ENCODE measurements around the gene POM121L2. TPM values are rescaled to one million over a fixed set of nuclear protein-coding genes. Genes with fewer than 3 reads are reported as not detected.

Gene POM121L2
- total RNA-seq, 1 donor, result not detected

DNA sequence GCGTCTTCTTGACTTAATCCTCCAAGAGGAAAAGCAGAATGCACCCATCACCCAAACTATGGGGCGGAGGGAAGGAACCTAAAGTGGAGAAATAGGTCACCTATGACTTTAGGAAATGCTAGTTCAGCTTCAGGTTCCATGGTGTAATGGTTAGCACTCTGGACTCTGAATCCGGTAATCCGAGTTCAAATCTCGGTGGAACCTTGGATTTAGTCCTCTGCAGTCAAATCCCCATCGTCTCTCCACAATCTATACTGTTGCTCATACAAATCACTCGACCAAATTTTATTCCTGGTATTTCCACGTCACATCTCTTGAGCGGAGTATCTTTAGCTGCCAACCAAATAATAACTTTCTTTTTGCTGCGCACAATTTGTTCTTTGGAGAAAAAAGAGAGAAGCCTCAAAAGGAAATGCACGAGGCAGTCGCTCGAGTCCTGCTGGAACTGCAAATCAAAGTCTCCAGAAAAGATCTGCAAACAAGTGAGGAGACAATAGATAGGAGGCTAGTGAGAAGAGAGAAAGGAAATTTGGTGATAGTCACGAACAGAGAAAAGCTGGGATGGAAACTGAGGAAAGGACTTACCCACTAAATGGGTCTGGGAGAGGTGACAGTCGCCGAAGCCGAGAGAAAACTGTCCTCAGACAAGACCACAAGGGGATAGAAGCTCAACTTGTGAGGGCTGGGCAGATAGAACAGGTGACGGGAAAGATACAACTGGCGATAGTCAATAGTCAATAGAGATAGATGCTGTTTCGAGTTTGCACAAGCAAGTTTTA lies 16.6 kb downstream of the POM121L2 start:
- DNase-seq (ENCODE audit: low read depth in 2 of 3, low spot score in 2 of 3), result no peak

GRCh38 chr6:27294409-27294808 lies 17.7 kb downstream of the POM121L2 start:
- DNase-seq (ENCODE audit: low read depth in 2 of 3, low spot score in 2 of 3), result no peak

GRCh38 chr6:27293436-27294098 lies 18.5 kb downstream of the POM121L2 start:
- no peak for DNase-seq (ENCODE audit: low read depth in 2 of 3, low spot score in 2 of 3)

DNA sequence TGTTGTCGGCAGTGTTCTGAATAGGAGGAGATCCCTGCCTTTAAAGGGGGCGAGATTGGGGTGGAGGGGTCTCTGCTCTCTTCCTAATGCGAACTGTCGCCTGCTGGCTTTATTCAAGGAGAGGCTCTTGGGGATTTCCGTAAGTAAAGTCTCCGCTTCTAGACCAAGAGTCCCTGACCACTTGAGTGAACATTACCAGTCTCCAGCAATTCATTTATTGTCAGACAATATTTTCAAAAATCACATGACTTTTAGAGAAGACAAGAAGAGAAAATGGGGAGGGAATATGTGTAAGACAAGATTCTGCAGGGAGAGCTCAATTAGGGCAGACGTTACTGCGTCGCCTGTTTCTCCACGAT lies 21.2 kb downstream of the POM121L2 start:
- no peak for DNase-seq (ENCODE audit: low read depth in 2 of 3, low spot score in 2 of 3)

- DNase-seq (ENCODE audit: low read depth in 2 of 3, low spot score in 2 of 3), result no peak
Measured at GRCh38 chr6:27290065-27290849, 21.8 kb downstream of the POM121L2 start.

GRCh38 chr6:27288136-27289044 lies 23.7 kb downstream of the POM121L2 start:
- DNase-seq (ENCODE audit: low read depth in 2 of 3, low spot score in 2 of 3), result no peak

DNA sequence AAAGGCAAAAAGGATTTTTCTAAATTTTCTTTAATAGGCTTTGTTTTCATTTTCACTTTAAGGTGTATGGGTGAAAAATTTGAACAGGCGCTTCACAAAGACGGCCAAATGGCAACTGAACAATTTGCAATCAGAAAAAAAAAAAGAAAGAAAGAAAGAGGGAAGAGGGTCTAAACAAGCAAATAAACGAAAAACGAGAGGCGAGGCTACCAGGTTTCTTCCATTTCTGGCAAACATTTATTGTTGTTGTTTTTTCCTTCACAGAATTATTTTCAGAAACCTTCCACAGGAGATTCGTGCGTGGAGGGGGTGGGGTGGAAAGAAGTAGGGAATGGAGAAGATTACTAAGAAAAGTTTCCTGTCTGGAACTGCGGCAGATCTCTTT lies 24.3 kb downstream of the POM121L2 start:
- DNase-seq (ENCODE audit: low read depth in 2 of 3, low spot score in 2 of 3), result no peak

- DNase-seq (ENCODE audit: low read depth in 2 of 3, low spot score in 2 of 3), result no peak
Measured at GRCh38 chr6:27286141-27286540, 25.9 kb downstream of the POM121L2 start.

GRCh38 chr6:27283279-27283678 lies 28.8 kb downstream of the POM121L2 start:
- DNase-seq (ENCODE audit: low read depth in 2 of 3, low spot score in 2 of 3), result peak in 1 of 3 donors; percentile 24

DNA sequence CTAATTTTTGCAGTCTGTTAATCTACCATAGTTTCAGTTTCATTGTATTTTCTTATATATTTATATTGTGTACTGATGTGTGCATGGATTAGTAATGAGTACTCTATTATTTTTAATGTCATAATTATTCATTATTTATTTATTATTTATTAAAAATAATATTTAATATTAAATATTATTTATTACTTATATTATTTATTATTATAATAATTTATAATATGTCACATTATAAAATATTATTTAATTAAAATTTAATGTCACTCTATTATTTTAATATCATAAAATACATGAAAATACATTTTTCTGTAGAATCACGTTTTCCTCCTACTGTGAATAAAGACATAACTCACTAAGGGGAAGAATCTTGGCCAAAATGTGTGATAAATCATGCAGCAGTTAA lies 30.5 kb downstream of the POM121L2 start:
- no peak for DNase-seq (ENCODE audit: low read depth in 2 of 3, low spot score in 2 of 3)

DNA sequence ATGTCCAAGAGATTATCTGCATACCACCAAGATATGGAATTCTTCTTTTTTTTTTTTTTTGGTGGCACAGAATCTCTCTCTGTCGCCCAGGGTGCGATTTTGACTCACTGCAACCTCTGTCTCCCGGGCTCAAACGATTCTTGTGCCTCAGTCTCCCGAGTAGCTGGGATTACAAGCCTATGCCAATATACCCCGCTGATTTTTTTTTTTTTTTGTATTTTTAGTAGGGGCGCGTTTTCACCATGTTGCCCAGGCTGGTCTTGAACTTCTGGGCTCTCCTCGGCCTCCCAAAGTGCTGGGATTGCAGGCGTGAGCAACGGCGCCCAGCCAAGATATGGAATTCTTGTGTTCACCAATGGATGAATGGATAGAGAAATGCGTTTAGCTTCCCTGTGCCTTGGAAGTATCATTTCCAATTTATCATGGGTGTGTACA lies 31.0 kb downstream of the POM121L2 start:
- no peak for DNase-seq (ENCODE audit: low read depth in 2 of 3, low spot score in 2 of 3)

- DNase-seq (ENCODE audit: low read depth in 2 of 3, low spot score in 2 of 3), result no peak
Measured at GRCh38 chr6:27280540-27281000, 31.5 kb downstream of the POM121L2 start.

DNA sequence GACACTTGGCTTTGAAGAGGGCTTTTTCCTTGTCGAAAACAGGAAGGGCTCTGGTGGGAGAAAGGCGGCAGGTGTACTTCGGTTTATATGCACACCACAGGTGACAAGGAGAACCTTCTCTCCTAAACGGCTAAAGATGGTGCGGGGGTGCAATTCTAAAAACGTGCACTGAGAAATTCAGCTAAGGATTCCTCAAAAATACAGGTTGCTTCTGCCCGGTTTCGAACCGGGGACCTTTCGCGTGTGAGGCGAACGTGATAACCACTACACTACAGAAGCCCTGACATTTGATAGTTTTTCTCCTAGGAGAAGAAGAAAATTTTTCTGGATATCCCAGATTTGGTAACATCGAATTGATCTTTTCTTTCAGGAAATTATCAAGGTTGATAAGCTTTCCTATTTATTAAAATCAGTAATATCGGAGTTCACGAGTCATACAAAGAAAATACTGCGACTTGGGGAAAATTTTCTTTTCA lies 32.0 kb downstream of the POM121L2 start:
- peak in 1 of 3 donors; percentile 63 for DNase-seq (ENCODE audit: low read depth in 2 of 3, low spot score in 2 of 3)

DNA sequence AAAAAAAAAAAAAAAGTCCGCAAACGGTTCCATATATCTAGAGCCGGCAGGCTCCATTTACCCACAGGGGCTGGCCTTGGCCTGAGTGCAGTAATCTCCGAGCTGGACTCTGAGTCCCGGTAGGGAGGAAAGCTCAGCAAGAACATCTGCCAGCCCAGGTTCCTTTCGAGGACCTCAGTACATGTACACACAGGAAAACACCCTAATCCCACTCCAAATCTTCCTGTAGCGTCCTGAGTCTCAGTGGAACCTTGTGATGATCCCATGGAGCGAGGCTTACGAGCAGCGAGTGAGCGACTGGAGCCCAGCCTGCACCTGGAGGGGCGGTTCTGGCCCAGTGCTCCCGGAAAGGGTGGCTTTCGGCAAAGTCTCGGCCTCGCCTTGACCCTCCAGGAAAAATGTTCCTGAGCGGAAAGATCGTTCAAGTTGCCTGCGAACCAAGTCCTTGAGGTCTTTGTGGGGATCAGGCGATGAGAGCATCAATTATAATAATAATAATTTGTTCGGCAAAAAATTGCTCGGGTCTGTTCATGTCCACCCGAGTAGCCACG lies 32.5 kb downstream of the POM121L2 start:
- no peak for DNase-seq (ENCODE audit: low read depth in 2 of 3, low spot score in 2 of 3)

- DNase-seq (ENCODE audit: low read depth in 2 of 3, low spot score in 2 of 3), result peak in 1 of 3 donors; percentile 19
Measured at GRCh38 chr6:27275025-27275956, 36.8 kb downstream of the POM121L2 start.

- DNase-seq (ENCODE audit: low read depth in 2 of 3, low spot score in 2 of 3), result no peak
Measured at GRCh38 chr6:27273783-27274182, 38.3 kb downstream of the POM121L2 start.

DNA sequence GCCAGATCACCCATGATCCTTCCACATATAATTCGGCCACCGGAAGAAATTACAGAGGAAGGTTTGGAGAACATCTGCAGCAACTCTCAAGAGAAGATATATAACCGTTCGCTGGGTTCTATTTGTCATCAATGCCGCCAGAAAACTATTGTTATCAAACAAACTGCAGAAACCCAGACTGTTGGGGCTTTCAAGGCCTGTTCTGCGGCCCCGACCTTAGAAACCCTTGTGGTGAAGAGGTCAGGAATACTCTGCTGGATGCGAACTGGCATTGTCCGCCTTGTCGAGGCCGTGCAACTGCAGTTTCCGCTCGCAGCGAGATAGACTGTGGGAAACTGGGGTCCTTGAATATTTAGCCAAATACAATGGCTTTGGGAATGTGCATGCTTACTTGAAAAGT lies 43.3 kb downstream of the POM121L2 start:
- DNase-seq (ENCODE audit: low read depth in 2 of 3, low spot score in 2 of 3), result no peak

DNA sequence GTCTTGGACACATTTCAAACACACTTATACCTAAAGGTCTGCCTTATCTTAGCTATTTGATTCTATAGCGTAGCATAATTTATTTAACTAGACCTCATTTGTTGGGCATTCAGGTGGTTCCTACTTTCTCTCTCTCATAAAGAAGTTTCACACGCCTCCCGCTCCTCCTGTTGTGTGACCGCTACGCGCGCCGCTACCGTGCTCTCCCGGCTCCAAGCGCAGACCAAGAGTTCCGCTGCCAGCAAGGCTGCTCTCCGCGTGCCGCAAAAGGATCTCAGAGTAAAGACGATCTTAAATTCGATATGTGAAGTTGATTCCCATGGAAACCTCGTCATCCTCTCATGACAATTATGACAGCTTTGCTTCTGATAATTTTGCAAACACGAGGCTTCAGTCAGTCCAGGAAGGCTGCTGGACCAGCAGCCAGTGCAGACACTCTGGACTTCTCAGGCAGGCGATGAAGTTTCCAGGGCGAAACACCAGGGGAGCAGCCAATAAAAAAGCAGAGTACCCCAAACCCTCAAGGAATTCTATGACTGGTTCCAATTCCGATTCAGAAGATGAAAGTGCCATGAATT lies 44.1 kb downstream of the POM121L2 start:
- DNase-seq (ENCODE audit: low read depth in 2 of 3, low spot score in 2 of 3), result no peak

Data from hematopoietic multipotent progenitor cell (in vitro differentiated cells).